ENCODE results near the gene SLC44A3.
"Not testable (repeated sequence)": the region's sequence is repeated elsewhere in the genome, so short reads cannot be mapped to it uniquely, and the experiment has no call there.

SLC44A3 gene

DNA sequence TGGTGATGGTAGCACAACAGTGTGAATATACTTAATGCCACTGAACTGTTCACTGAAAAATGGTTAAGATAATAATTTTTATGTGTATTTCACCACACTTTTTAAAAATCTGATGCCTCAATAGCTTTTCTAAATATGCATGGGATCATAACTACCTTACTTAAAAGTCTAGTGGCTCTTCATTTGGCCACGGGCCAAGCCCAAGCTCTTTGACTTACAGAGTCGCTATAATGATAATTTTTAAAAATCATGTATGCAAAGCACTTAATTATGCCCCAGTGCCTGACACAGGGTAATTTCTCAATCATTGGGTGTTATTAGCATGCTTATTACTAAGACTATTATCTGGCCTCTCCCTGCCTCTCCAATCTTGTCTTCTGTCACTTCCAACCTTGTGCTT is 114.4 kb downstream of the SLC44A3 start:
- no peak for DNase-seq (ENCODE audit: low read depth in 2 of 2)

GRCh38 chr1:94935034-94935433 is 114.9 kb downstream of the SLC44A3 start:
- no peak for DNase-seq (ENCODE audit: low read depth in 2 of 2)

DNA sequence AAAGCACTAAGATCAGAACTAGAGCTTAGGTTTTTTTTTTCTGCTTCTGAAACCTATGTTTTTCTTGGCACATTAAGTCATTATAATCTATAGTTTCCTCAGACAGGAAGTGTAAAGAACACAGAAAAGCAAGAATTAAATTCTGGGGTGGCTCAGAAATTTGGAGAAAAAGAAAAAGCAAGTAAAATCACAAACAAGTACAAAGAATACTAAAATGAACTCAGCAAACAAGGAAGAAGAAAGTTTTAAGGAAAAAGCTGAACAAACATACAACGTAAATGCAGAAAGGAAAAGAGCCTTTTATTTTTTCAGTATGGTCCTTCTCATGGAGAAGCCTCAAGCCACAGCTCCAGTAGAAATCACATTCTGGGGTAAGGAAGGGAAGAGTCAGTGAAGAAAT is 115.3 kb downstream of the SLC44A3 start:
- DNase-seq (ENCODE audit: low read depth in 2 of 2): no peak

DNA sequence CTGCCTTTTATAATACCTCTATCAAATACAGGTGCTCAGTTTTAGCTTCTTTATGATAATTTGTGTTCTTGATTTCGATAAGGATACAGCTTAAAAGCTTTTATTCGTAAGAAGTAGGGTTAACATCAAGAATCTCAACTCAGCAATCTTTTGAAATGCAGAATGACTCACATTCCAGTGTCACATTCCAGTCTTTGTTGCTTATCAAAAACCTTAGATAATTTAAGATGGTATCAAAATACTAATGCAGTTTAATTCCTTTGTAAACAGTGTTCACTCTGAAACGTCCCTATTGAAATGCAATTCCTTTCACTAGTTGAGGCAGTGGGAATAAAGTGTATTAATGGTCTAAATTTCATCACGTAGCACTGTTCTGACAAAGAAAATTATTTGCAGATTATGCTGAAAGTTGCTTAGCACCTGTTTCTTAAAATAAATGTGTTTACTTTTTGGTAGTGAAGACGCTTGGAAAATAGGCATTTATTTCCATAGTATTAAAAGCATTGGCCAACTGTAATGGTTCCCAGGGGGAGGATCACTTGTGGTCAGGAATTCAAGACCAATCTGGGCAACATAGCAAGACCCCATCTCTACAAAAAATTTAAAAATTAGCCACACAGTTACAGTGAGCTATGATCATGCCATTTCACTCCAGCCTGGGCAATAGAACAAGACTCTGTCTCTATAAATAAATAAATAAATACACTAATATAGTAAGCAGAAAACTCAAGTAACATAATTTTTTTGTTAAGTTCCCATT is 116.9 kb downstream of the SLC44A3 start:
- no peak for DNase-seq (ENCODE audit: low read depth in 2 of 2)

DNA sequence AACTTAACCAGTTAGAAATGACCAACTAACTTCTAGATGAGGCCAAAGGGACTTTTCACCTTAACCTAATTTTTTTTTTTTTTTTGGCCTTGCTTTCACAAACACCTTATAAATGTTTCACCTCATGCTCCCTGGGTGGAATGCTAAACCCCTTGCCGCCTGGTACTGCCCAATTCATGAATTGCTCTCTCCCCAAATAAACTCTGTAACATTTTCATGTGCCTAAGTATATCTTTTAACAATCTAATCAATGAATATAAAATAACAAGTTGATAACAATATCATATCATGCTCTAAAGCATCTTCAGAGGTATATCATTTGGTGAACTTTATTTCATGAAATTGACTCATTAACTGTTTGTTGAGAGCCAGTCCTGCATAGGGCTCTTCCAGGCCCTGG is 117.7 kb downstream of the SLC44A3 start:
- no peak for DNase-seq (ENCODE audit: low read depth in 2 of 2)

- DNase-seq (ENCODE audit: low read depth in 2 of 2): no peak
Observed at GRCh38 chr1:94940738-94941137, 120.6 kb downstream of the SLC44A3 start.

DNA sequence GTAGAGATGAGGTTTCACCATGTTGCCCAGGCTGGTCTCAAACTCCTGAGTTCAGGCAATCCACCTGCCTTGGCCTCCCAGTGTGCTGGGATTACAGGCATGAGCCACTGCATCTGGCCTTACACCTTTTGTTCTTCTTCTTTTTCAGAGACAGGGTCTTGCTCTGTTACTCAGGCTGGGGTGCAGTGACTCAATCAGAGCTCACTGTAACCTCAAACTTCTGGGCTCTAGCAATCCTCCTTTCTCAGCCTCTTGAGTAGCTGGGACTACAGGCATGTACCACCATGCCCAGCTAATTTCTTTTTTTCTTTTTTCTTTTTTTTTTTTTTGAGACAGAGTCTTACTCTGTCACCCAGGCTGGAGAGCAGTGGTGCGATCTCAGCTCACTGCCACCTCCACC is 121.3 kb downstream of the SLC44A3 start:
- DNase-seq (ENCODE audit: low read depth in 2 of 2): not testable (repeated sequence)

- DNase-seq (ENCODE audit: low read depth in 2 of 2): no peak
Observed at GRCh38 chr1:94942171-94943128, 122.3 kb downstream of the SLC44A3 start.

Data from stimulated activated CD8-positive, alpha-beta memory T cell treated with anti-CD3 and anti-CD28 coated beads, Interleukin-15, amount 100 ng/mL, for 4 hours (primary cell).